ENCODE results near the gene DDX1. TPM values are rescaled to one million over a fixed set of nuclear protein-coding genes. Genes with fewer than 3 reads are reported as not detected.
A peak's percentile ranks its signal among the peaks of the same experiment; 100 is the strongest.

DDX1 gene
- total RNA-seq, 1 donor from 2014 or later: 115 TPM

DNA sequence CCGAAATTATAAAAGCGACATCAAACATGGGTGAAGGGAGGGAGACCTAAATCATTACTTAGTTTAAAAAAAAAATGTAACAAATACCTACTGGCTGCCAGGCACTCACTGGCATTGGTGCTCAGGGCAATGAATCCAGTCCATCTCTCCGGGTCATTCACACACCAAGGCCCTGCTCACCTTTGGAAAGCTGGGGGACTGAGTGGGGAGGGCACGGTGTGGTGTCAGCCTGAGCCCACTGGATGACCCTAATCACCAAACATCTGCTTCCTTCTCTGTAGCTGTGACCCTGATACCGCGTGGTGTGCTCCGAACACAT lies 336 bp upstream of the DDX1 start:
- Mint-ChIP-seq H3K4me1 (ENCODE audit: low read depth) (peaks cover 13% of the 10 kb centered on the region), H3K36me3 (ENCODE audit: insufficient read depth) (peaks cover 14% of the 10 kb centered on the region), H3K27me3 (no peaks in the 10 kb centered on the region), H3K9me3 (ENCODE audit: low read depth) (no peaks in the 10 kb centered on the region), H3K4me3 (ENCODE audit: low read depth) (peak overlapping the region; percentile 92), H3K27ac (peak overlapping the region; percentile 97)
- DNase-seq (ENCODE audit: low spot score, unreplicated experiment): no peak
- TF ChIP-seq CTCF (IDR thresholded peaks at IDR 0.05; ENCODE audit: unreplicated experiment): no peak

DNA sequence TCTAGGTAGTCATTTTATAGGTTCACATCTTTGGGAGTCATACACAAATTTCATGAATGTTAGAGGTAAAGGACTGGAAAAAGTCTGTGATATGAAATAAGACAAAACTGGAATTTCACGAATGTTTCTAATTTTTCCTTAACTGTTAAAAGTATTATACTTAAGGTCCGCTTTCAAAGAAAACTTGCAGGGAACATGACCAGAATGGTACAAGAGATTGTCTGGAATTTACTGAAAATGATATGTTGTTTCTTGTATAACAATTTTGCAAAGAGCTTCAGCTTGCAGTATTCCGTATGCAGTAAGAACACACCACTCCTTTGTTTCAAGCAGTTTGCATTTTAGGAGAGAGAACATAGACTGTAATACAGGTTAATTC lies 1.6 kb downstream of the DDX1 start:
- peak overlapping the region; percentile 92 for H3K4me3 Mint-ChIP-seq (ENCODE audit: low read depth)
- no peaks in the 10 kb centered on the region for H3K27me3 Mint-ChIP-seq
- no peak for DNase-seq (ENCODE audit: low spot score, unreplicated experiment)
- H3K4me1 Mint-ChIP-seq (ENCODE audit: low read depth): peaks cover 13% of the 10 kb centered on the region
- H3K27ac Mint-ChIP-seq: no peak overlapping the region
- no peak for TF ChIP-seq CTCF (IDR thresholded peaks at IDR 0.05; ENCODE audit: unreplicated experiment)
- H3K36me3 Mint-ChIP-seq (ENCODE audit: insufficient read depth): peaks cover 21% of the 10 kb centered on the region
- H3K9me3 Mint-ChIP-seq (ENCODE audit: low read depth): no peaks in the 10 kb centered on the region

DNA sequence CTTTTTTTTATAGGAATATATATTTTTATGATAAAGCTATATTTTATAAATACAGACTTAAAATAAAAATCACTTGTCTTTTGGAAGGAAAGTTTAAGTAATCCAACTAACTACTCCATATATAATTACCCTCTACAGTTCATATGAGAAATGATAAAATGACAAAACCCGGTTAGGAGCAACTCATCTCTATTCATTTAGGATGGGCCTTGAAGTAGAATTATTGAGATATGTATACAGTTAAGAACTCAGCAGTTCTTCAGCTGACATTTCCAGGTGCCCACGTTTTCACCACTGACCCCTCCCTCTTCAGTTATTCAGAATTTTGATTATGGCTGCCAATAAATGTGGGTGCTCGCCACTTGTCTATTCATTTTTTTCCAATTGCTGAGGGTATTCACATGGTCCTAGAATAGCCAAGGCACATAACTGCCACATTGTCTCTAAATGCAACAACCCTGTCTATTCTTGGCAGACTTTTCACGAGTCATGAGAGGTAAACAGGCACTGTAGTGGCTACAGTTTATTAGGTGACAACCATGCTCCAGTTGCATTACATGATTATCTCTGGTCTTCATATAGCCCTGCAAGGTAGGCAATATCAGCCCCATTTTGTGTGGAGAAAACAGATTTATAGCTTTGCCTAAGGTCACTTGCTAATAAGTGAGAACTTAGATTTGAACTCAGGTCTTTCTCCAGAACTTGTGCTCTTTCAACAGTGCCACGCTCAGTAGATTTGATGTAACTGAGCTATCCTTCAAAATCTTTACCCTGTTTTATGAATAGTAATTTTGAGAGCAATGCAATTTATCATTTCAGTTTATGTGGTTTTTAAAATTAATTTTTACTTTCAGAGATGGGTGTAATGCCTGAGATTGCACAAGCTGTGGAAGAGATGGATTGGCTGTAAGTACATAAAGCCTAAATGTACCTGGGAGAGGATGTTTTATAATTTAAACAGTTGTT lies 2.9 kb downstream of the DDX1 start:
- no peak for DNase-seq (ENCODE audit: low spot score, unreplicated experiment)
- H3K4me1 Mint-ChIP-seq (ENCODE audit: low read depth): peaks cover 13% of the 10 kb centered on the region
- TF ChIP-seq CTCF (IDR thresholded peaks at IDR 0.05; ENCODE audit: unreplicated experiment): no peak
- H3K4me3 Mint-ChIP-seq (ENCODE audit: low read depth): no peak overlapping the region
- no peaks in the 10 kb centered on the region for H3K27me3 Mint-ChIP-seq
- no peak overlapping the region for H3K27ac Mint-ChIP-seq
- H3K36me3 Mint-ChIP-seq (ENCODE audit: insufficient read depth): peaks cover 22% of the 10 kb centered on the region
- no peaks in the 10 kb centered on the region for H3K9me3 Mint-ChIP-seq (ENCODE audit: low read depth)

GRCh38 chr2:15595342-15595905 lies 3.8 kb downstream of the DDX1 start:
- H3K4me3 Mint-ChIP-seq (ENCODE audit: low read depth): no peak overlapping the region
- H3K27me3 Mint-ChIP-seq: no peaks in the 10 kb centered on the region
- H3K4me1 Mint-ChIP-seq (ENCODE audit: low read depth): peaks cover 13% of the 10 kb centered on the region
- TF ChIP-seq CTCF (IDR thresholded peaks at IDR 0.05; ENCODE audit: unreplicated experiment): no peak
- no peak for DNase-seq (ENCODE audit: low spot score, unreplicated experiment)
- no peaks in the 10 kb centered on the region for H3K9me3 Mint-ChIP-seq (ENCODE audit: low read depth)
- H3K36me3 Mint-ChIP-seq (ENCODE audit: insufficient read depth): peaks cover 25% of the 10 kb centered on the region
- no peak overlapping the region for H3K27ac Mint-ChIP-seq

DNA sequence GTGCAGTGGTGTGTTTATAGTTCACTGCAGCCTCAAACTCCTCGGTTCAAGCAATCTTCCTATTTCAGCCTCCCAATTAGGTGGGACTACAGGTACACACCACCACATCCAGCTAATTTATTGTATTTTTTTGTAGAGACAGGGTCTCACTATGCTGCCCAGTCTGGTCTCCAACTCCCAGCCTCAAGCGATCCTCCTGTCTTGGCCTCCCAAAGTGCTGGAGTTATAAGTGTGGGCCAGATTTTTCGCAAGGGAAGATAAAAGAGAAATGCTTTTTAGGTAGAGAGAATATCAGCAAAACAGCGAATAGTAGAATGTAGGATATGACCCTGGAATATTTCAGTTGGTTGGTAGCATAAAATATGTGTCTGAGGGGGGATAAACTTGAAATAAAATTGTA lies 4.3 kb downstream of the DDX1 start:
- no peak overlapping the region for H3K4me3 Mint-ChIP-seq (ENCODE audit: low read depth)
- no peak for TF ChIP-seq CTCF (IDR thresholded peaks at IDR 0.05; ENCODE audit: unreplicated experiment)
- no peak for DNase-seq (ENCODE audit: low spot score, unreplicated experiment)
- no peaks in the 10 kb centered on the region for H3K9me3 Mint-ChIP-seq (ENCODE audit: low read depth)
- H3K27me3 Mint-ChIP-seq: no peaks in the 10 kb centered on the region
- no peak overlapping the region for H3K27ac Mint-ChIP-seq
- H3K36me3 Mint-ChIP-seq (ENCODE audit: insufficient read depth): peaks cover 27% of the 10 kb centered on the region
- H3K4me1 Mint-ChIP-seq (ENCODE audit: low read depth): peaks cover 13% of the 10 kb centered on the region

All from progenitor cell of endocrine pancreas (in vitro differentiated cells).